HT1080 (cell line): Measurements from ENCODE around the gene POU2F1. TPM values are rescaled to one million over a fixed set of nuclear protein-coding genes. Genes with fewer than 3 reads are reported as not detected.
A peak's percentile ranks its signal among the peaks of the same experiment; 100 is the strongest.

ENCODE experiments used
- DNase-seq: peaks from one replicate; pipeline ENCODE4 v3.0.0-alpha.2; 2015; ENCODE audit warnings: low read depth
- total RNA-seq: library from RNA; depleted of rRNA; stranded (reverse); fragments of >200 nt; shearing (Covaris generic); gene quantifications from 2 replicates; pipeline ENCODE4 v1.2.3, GENCODE V29; 2014

The POU2F1 gene
- total RNA-seq, 1 experiment from 2014 or later, result 5.0 TPM

GRCh38 chr1:167418391-167418790 is 197.7 kb downstream of the POU2F1 start:
- no peak for DNase-seq

- DNase-seq, result no peak
Observed at GRCh38 chr1:167419245-167419644, 198.6 kb downstream of the POU2F1 start.

- peak; percentile 8 for DNase-seq
Observed at GRCh38 chr1:167420510-167420909, 199.8 kb downstream of the POU2F1 start.

DNA sequence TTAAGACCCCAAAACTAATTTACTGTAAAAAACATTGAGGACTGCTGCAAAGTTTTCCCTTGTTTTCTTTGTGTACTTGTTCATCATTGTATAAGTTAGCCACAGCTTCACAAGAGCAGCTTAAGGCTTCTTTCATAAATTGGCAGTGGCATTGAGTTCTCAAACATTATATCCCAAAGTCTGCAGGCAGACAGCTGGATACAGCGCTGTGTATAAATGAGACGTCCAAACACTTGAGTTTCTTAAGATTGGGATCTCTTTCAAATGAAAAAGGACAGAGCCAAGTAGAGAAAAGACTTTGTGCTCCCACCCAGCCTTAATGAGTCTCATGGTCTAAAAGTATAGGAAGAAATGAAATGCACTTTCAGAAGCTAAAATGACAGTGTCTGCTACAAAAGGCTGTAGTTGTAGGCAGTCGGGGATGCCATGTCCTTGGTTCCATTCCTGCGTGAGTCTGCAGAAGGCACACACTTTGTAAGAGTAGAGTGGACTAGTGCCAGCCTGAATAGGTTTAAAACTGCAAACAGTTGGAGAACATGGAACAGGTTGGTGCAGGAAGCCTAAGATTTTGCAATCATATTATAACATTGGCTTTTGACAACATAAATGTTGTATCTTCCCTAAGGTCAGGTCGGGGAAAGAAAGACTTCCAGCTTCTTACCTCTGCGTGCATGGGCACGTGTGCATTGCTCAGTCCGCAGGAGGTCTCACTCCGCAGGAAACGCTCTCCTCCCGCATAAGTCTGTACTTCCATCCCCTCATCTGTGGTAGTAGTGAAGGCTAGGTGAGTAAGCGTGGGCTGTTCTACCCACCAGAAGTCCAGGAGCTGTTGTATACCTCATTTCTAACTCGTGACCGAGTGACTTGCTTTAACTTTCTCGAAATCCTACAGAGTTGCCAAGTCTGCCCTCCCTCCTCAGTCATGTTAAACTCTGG is 203.3 kb downstream of the POU2F1 start:
- no peak for DNase-seq

- DNase-seq, result no peak
Observed at GRCh38 chr1:167425482-167425881, 204.8 kb downstream of the POU2F1 start.

- no peak for DNase-seq
Observed at GRCh38 chr1:167426716-167427115, 206.0 kb downstream of the POU2F1 start.

DNA sequence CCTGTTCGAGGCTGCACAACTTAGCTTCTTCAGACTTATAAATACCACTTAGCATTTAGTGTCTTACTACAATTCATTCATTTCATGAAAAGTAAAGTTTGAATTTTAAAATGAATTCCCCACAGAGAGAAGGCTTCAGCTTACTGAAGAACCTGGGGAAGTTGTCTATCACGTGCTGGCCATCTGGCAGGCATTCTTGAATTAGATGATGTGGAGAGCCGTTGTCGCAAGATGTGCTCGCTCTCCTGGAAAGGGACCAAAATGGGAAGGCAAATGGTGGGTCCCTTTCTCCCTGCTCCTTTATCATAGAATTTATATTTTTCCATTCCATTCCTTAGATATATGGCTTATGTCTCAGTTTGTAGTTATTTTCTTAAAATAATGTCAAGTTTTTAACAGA is 207.2 kb downstream of the POU2F1 start:
- no peak for DNase-seq

DNA sequence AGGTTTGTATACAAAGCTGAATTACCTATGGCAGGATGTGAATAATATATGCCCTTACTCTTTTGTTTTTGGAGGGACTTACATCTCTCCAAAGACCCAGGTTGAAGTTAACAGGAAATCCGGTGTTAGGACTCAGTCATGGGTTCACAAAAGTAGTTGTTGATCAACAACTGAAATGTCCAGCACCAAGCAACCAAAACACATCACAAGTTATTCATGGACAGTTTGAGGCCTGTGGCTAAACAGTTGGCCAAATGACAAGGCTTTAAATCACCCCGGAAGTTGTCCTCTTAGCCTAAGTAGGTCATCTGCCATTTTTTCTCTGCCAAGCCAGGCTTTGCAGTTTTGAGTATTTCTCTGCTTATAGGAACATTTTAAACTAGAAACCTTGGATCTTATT is 207.7 kb downstream of the POU2F1 start:
- peak; percentile 34 for DNase-seq

DNA sequence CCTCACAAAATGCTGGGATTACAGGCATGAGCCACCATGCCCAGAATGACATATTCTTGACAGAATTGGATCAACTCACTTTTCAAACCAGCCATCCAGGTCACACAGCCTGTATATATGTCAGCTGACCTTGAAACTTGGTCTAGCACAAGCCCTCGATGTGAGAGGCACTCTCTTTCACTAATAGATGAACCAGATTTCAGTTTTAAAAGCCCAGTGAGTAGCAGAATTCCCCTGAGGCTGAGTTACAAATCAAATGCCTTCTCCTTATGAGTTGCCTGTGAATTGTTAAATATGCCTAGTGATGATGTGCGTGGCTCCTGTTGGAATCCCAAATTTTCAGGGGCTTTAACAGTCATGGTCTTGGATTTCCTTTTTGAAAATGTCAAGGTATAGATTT is 208.9 kb downstream of the POU2F1 start:
- no peak for DNase-seq

- no peak for DNase-seq
Observed at GRCh38 chr1:167430134-167430848, 209.6 kb downstream of the POU2F1 start.

- no peak for DNase-seq
Observed at GRCh38 chr1:167430849-167431242, 210.2 kb downstream of the POU2F1 start.

- DNase-seq, result no peak
Observed at GRCh38 chr1:167431261-167431908, 210.7 kb downstream of the POU2F1 start.

DNA sequence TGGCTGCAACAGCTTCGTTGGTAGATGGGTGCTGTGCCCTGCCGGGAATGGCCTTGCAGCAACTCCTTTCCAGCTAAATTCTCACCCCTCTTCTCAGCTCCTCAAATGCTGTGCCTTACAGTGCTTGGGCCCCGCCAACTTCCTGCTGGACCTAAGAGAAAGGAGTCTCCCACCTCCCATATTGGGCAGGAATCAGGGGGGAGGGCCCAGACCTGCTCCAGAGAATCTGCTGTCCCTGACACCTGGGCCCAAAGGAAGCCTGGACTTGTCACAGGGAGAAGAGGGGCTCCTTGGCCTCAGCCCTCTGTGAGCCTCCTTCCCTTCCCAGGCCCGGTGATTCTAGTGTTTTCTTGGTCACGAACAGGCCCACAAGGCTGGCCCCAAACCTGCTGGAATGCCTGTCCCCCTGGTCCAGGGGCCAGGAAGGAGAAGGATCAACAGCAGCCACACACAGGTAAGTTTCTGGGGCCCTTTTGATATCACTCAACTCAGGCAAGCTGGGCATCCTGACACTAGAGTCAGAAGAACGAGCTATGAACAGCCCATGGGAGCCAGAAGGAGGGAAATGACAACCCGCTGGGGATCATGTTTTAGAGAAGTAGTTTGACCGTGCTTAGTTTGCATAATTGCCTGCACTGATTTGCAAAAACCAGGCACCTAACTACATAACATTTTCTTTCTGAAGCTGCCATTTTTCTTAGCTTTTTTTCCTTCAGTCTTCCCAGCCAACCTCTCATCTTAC is 211.4 kb downstream of the POU2F1 start:
- DNase-seq, result no peak

DNA sequence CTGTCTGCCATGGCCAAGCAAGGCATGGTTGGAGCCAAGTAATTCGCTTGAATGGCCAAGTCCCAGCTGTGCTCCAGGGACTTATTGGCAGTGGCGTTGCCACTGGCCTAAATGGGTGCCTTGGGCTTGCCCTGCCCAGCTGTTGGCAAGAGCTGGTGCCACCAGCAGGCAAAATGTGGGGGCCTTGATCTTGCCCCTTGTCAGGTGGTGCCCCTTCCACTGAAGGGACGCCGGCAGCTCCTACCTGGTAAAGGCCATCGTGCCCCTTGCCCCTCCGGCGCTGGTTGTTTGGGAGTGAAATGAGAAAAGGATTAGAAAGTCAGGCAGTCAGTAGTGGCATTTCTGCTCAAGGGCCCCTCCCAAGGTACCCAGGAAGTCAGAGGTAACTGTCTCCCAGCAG is 212.1 kb downstream of the POU2F1 start:
- DNase-seq, result no peak

GRCh38 chr1:167433884-167434283 is 213.2 kb downstream of the POU2F1 start:
- no peak for DNase-seq

DNA sequence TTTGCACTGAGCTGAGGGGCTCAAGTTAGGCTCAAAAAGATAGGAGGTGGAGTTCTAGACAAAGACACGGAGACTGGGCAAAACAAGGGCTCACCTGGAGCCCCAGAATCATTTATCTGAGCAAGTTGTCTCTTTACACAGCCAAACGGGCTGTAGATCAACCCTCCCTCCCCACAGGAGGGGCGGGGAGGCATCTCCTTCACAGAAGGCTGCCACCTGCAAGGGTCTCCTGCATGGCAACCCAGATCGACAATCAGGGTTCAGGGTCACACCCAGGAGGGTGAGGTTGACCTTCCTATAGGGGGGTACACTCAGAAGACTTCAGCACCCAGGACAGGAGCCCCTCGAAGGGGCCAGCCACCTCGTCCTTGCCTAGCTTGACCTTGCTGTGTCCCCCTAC is 213.6 kb downstream of the POU2F1 start:
- DNase-seq, result no peak

DNA sequence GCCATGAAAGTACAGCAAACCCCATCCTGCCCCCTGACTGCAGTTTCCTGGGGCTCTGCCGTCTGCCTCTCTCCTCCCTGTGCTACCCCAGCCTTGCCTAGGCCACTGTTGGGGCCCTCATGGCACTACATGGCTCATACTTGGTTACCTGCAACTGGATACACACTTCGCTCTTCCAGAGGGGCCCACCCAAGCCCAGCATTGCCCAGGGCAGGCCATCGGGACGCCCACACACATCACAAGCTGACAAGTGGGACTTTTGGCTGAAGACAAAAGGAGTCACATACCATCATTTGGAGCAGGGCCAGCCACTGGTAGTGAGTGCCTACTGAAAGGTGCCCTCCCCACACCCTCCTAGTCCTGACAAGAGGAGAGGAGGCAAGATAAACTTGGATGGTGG is 214.8 kb downstream of the POU2F1 start:
- DNase-seq, result no peak

GRCh38 chr1:167438171-167439138 is 217.8 kb downstream of the POU2F1 start:
- DNase-seq, result no peak

- DNase-seq, result no peak
Observed at GRCh38 chr1:167439301-167439988, 218.8 kb downstream of the POU2F1 start.

DNA sequence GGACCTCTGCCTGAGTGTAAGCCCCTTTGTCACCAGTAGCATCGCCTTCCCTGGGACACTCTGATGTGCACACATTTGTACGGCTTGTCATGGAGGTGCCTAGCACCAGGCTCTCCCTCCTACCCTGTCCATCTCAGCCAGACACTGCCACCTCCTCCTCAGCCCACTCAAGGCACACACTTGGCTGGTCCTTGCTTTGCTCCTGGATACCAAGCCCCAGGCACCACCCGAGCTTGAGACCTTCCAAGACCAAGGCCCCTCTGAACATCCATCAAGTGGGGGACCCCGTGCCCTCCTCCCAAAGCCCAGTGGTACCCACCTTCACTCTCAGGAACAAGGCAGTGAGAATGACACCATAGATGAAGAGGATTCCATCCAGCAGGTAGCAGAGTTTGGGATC is 219.7 kb downstream of the POU2F1 start:
- DNase-seq, result no peak
